Neural cell (in vitro differentiated cells): ENCODE results near the gene CACNA1D. TPM values are rescaled to one million over a fixed set of nuclear protein-coding genes. Genes with fewer than 3 reads are reported as not detected.

ENCODE experiments used
- H2AFZ ChIP-seq: fragments of 200-600, 300-800 bp; sonication (generic), shearing (Covaris generic); 2 replicates; pipeline ENCODE4 v1.6.0; 2014; ENCODE audit warnings: low read depth, mild to moderate bottlenecking, antibody characterized with exemption, low read length, moderate library complexity
- H3F3A ChIP-seq: fragments of 200-600 bp; shearing (Covaris generic); 2 replicates; pipeline ENCODE4 v1.6.1; 2016; ENCODE audit warnings: mild to moderate bottlenecking, moderate library complexity, mixed read lengths, antibody characterized with exemption, low read length; ENCODE audit not compliant: insufficient read depth, poor library complexity, severe bottlenecking
- H3K27ac ChIP-seq: fragments of 200-600, 300-800 bp; sonication (generic), shearing (Covaris generic); 2 replicates; pipeline ENCODE4 v1.5.1; 2014; ENCODE audit warnings: mild to moderate bottlenecking, low read length, moderate library complexity
- H3K27me3 ChIP-seq: fragments of 300-800, 200-600 bp; sonication (generic), shearing (Covaris generic); 2 replicates; pipeline ENCODE4 v1.6.0; 2014; ENCODE audit warnings: mild to moderate bottlenecking, low read depth, low read length, moderate library complexity; ENCODE audit not compliant: insufficient read depth
- H3K36me3 ChIP-seq: fragments of 300-800, 200-600 bp; sonication (generic), shearing (Covaris generic); 2 replicates; pipeline ENCODE4 v1.5.1; 2014; ENCODE audit warnings: mild to moderate bottlenecking, antibody characterized with exemption, low read length, moderate library complexity; ENCODE audit not compliant: insufficient read depth
- H3K4me2 ChIP-seq: fragments of 300-800, 200-600 bp; sonication (generic), shearing (Covaris generic); 2 replicates; pipeline ENCODE4 v1.6.0; 2014; ENCODE audit warnings: mild to moderate bottlenecking, low read length
- H3K4me3 ChIP-seq: fragments of 300-800, 200-600 bp; sonication (generic), shearing (Covaris generic); 2 replicates; pipeline ENCODE4 v1.5.1; 2014; ENCODE audit warnings: mild to moderate bottlenecking, low read length, moderate library complexity
- H3K79me2 ChIP-seq: fragments of 200-600 bp; shearing (Covaris generic); replicated peaks from 2 replicates; pipeline ENCODE4 v1.6.0; 2014; ENCODE audit warnings: mild to moderate bottlenecking, low read length, moderate library complexity; ENCODE audit not compliant: insufficient read depth
- H3K9ac ChIP-seq: fragments of 300-800, 200-600 bp; sonication (generic), shearing (Covaris generic); 2 replicates; pipeline ENCODE4 v1.6.1; 2016; ENCODE audit warnings: mild to moderate bottlenecking, low read length, mixed read lengths
- H3K9me2 ChIP-seq: fragments of 200-600 bp; shearing (Covaris generic); 2 replicates; pipeline ENCODE4 v1.6.1; 2016; ENCODE audit warnings: mild to moderate bottlenecking, low read length, mixed read lengths; ENCODE audit not compliant: insufficient read depth
- H3K9me3 ChIP-seq: fragments of 200-600, 300-800 bp; sonication (generic), shearing (Covaris generic); 2 replicates; pipeline ENCODE4 v1.6.1; 2016; ENCODE audit warnings: mild to moderate bottlenecking, mixed run types, low read length, moderate library complexity, mixed read lengths
- H4K20me1 ChIP-seq: fragments of 200-600 bp; shearing (Covaris generic); 2 replicates; pipeline ENCODE4 v1.6.1; 2016; ENCODE audit warnings: mild to moderate bottlenecking, mixed run types; ENCODE audit not compliant: insufficient read depth
- CTCF ChIP-seq: fragments of 450-650 bp; IDR thresholded peaks from 2 replicates; pipeline ENCODE4 v1.5.1; 2014; ENCODE audit warnings: antibody characterized with exemption, mild to moderate bottlenecking, moderate library complexity; ENCODE audit not compliant: poor library complexity, severe bottlenecking
- EP300 ChIP-seq: fragments of 450-650 bp; conservative IDR thresholded peaks from 2 replicates; pipeline ENCODE4 v1.6.1; 2014; ENCODE audit warnings: antibody characterized with exemption, mild to moderate bottlenecking, moderate library complexity; ENCODE audit not compliant: poor library complexity, severe bottlenecking
- EZH2 ChIP-seq: fragments of 200-600, 300-800 bp; shearing (Covaris generic), sonication (generic); IDR thresholded peaks from 2 replicates; pipeline ENCODE4 v1.6.1; 2014; ENCODE audit warnings: antibody characterized with exemption, low read length, borderline replicate concordance, mild to moderate bottlenecking; ENCODE audit not compliant: insufficient read depth, poor library complexity, severe bottlenecking
- MXI1 ChIP-seq: fragments of 450-650 bp; conservative IDR thresholded peaks from 2 replicates; pipeline ENCODE4 v1.6.1; 2014; ENCODE audit warnings: antibody characterized with exemption, mild to moderate bottlenecking; ENCODE audit not compliant: poor library complexity, severe bottlenecking
- POLR2AphosphoS5 ChIP-seq: IDR thresholded peaks from 2 replicates; pipeline ENCODE4 v1.6.1; 2012
- RAD21 ChIP-seq: fragments of 450-650 bp; conservative IDR thresholded peaks from 2 replicates; pipeline ENCODE4 v1.6.1; 2014; ENCODE audit warnings: antibody characterized with exemption, mild to moderate bottlenecking, moderate library complexity
- SMC3 ChIP-seq: fragments of 450-650 bp; conservative IDR thresholded peaks from 2 replicates; pipeline ENCODE4 v1.6.1; 2014; ENCODE audit warnings: antibody characterized with exemption, mild to moderate bottlenecking, moderate library complexity; ENCODE audit not compliant: poor library complexity
- TAF1 ChIP-seq: IDR thresholded peaks from 2 replicates; pipeline ENCODE4 v1.6.1; 2012; ENCODE audit warnings: low read depth
- polyA plus RNA-seq: library from polyadenylated mRNA; depleted of rRNA; stranded (reverse); fragments of >200 nt; gene quantifications from 2 replicates; pipeline ENCODE4 v1.2.3, GENCODE V29; 2014
- TF ChIP-seq, protein P1 (sequence below): IDR thresholded peaks from 2 replicates; pipeline ENCODE4 v1.6.1; 2012; ENCODE audit warnings: borderline replicate concordance

Gene CACNA1D
- polyA plus RNA-seq, 1 donor from 2014 or later = 22.5 TPM

DNA sequence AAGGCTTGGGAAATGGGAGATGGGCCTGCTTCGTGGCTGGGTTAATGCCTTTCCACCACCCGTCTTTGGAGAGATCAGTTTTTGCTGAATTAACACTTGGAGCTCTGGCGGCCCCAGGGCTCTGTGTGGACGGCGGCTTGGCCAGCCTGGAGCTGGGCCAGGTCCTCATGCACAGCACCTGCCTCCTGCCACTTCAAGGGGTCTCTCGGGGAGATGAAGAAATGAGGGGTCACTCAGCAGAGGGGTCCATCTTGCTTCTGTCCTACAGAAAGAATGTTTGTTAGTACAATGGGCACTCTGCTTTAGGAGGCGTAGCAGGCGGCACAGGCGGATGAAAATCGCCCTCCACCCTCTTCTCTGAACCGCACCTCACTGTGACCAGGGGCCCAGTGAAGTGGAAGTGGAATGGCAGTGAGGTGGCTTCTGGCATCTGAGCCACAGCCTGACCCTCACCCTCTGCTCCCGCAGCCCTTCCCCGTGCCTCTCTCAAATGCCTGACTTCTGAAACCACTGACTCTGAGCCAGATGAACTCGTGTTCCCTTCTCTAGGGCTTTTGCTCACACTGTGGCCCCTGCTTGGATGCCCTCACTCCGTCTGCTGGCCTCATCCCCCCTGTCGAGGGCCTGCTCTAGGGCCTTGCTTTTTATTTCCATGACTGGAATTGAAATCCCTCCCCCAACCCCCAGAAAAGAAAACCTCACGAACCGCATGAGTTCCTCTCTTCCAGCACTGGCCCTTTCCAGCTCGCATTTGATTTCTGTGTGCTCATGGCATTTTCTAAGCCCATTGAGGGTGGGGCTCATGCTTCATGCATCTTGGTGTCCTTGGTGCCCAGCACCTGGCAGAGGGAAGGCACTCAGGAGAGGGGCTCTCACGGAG, 309.6 kb downstream of the CACNA1D start:
- H3K27ac ChIP-seq = no peak overlapping the region
- no peak overlapping the region for H3K4me2 ChIP-seq
- no peaks in the 10 kb centered on the region for H3K27me3 ChIP-seq
- H3F3A ChIP-seq = no peaks in the 10 kb centered on the region
- no peaks in the 10 kb centered on the region for H3K79me2 ChIP-seq
- H2AFZ ChIP-seq = no peak overlapping the region
- no peaks in the 10 kb centered on the region for H3K36me3 ChIP-seq
- no peaks in the 10 kb centered on the region for H4K20me1 ChIP-seq
- no peaks in the 10 kb centered on the region for H3K9me2 ChIP-seq
- TF ChIP-seq POLR2AphosphoS5 (no peak), EP300 (no peak), EZH2 (no peak), MXI1 (no peak), RAD21 (no peak), CTCF (no peak), SMC3 (no peak), TAF1 (no peak)
- TF ChIP-seq, protein P1, sequence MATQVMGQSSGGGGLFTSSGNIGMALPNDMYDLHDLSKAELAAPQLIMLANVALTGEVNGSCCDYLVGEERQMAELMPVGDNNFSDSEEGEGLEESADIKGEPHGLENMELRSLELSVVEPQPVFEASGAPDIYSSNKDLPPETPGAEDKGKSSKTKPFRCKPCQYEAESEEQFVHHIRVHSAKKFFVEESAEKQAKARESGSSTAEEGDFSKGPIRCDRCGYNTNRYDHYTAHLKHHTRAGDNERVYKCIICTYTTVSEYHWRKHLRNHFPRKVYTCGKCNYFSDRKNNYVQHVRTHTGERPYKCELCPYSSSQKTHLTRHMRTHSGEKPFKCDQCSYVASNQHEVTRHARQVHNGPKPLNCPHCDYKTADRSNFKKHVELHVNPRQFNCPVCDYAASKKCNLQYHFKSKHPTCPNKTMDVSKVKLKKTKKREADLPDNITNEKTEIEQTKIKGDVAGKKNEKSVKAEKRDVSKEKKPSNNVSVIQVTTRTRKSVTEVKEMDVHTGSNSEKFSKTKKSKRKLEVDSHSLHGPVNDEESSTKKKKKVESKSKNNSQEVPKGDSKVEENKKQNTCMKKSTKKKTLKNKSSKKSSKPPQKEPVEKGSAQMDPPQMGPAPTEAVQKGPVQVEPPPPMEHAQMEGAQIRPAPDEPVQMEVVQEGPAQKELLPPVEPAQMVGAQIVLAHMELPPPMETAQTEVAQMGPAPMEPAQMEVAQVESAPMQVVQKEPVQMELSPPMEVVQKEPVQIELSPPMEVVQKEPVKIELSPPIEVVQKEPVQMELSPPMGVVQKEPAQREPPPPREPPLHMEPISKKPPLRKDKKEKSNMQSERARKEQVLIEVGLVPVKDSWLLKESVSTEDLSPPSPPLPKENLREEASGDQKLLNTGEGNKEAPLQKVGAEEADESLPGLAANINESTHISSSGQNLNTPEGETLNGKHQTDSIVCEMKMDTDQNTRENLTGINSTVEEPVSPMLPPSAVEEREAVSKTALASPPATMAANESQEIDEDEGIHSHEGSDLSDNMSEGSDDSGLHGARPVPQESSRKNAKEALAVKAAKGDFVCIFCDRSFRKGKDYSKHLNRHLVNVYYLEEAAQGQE = no peak
- no peak overlapping the region for H3K4me3 ChIP-seq
- H3K9ac ChIP-seq = no peak overlapping the region
- H3K9me3 ChIP-seq = no peaks in the 10 kb centered on the region

DNA sequence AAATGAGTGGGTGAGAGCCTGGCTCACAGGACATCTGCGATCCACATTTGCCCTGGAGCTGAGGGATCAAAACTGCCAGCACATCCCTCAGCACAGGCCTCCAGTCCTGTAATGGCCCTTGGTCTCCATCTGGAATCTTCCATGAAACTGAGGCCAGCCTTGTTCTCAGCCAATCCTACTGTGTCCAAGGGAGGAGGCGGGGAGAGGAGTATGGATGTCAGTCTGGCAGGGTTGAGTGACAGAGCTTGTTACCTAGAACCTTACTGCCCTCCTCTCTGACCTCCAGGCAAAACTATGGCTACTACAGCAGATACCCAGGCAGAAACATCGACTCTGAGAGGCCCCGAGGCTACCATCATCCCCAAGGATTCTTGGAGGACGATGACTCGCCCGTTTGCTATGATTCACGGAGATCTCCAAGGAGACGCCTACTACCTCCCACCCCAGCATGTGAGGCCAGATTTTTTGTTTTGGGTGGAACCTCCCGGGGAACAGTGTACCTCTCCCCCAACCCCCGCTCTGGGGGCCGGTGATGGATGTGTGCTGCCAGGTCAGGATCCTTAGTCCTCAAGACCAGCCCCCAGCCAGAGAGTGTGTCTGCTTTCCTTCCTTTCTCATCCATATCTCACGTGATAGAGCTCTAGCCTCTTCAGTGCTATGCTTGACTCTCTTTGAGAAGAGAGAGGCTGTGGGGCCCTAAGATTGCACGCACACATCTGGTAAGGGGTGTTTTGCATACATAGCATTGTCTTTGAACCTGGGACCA, 310.5 kb downstream of the CACNA1D start:
- H3K27me3 ChIP-seq = no peaks in the 10 kb centered on the region
- no peaks in the 10 kb centered on the region for H4K20me1 ChIP-seq
- TF ChIP-seq, protein P1 = no peak
- TF ChIP-seq CTCF (no peak), EZH2 (no peak), EP300 (no peak), MXI1 (no peak), TAF1 (no peak), SMC3 (no peak), RAD21 (no peak), POLR2AphosphoS5 (no peak)
- H3K79me2 ChIP-seq = no peaks in the 10 kb centered on the region
- H2AFZ ChIP-seq = no peak overlapping the region
- H3K9me3 ChIP-seq = no peaks in the 10 kb centered on the region
- H3F3A ChIP-seq = no peaks in the 10 kb centered on the region
- no peak overlapping the region for H3K9ac ChIP-seq
- no peak overlapping the region for H3K4me3 ChIP-seq
- H3K27ac ChIP-seq = no peak overlapping the region
- no peaks in the 10 kb centered on the region for H3K9me2 ChIP-seq
- no peak overlapping the region for H3K4me2 ChIP-seq
- H3K36me3 ChIP-seq = peaks cover under 1% of the 10 kb centered on the region
